GM10248 (cell line): ENCODE data around the gene DAD1.

ENCODE experiments used
- CTCF ChIA-PET: fragments of 300-600 bp; sonication (Branson Sonifier 250); formaldehyde crosslinking; extraction: SDS; loops from one replicate; lab custom pipeline; 2021; ENCODE audit warnings: antibody characterized with exemption; lab: Yijun Ruan, JAX
- POLR2A ChIA-PET: fragments of 350-650 bp; sonication (Branson Sonifier 250); formaldehyde crosslinking; extraction: SDS; loops from one replicate; lab custom pipeline; 2020; ENCODE audit warnings: antibody characterized with exemption; lab: Yijun Ruan, JAX
- DNase-seq: peaks from one replicate; pipeline ENCODE4 v3.0.0; 2012; ENCODE audit errors: extremely low spot score
- TF ChIP-seq, protein P1 (sequence below): IDR thresholded peaks from 2 replicates; pipeline ENCODE4 v1.5.1; 2012; ENCODE audit warnings: mild to moderate bottlenecking, low read depth; ENCODE audit errors: extremely low read depth, missing control alignments, control extremely low read depth

The DAD1 gene

DNA sequence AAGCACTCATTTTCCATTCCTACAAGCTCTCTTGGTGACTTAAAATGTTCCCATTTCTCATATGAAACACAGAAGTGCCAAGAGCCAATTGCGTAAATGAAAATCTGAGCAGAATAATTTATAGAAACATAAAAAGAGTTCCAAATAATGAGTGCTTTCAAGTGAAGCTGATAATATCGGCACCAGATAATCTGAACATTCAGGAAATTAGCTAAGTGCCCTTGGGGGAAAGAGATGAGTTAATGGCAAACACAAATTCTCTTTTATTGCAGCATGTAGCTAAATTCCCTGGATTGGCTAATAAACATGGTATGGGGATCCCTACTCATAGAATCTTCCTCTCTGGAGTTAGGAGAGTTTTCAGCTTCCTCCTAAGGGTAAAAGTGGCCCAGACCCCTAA, 46.7 kb downstream of the DAD1 start:
- POLR2A ChIA-PET, result no interaction called here
- CTCF ChIA-PET, result interaction anchor here (0.8 to 3.6 kb wide), 10 partner anchors 9 to 222 kb away, joined by 3 to 23 read pairs (median 4); no protein-coding TSS in a partner anchor
- TF ChIP-seq, protein P1, sequence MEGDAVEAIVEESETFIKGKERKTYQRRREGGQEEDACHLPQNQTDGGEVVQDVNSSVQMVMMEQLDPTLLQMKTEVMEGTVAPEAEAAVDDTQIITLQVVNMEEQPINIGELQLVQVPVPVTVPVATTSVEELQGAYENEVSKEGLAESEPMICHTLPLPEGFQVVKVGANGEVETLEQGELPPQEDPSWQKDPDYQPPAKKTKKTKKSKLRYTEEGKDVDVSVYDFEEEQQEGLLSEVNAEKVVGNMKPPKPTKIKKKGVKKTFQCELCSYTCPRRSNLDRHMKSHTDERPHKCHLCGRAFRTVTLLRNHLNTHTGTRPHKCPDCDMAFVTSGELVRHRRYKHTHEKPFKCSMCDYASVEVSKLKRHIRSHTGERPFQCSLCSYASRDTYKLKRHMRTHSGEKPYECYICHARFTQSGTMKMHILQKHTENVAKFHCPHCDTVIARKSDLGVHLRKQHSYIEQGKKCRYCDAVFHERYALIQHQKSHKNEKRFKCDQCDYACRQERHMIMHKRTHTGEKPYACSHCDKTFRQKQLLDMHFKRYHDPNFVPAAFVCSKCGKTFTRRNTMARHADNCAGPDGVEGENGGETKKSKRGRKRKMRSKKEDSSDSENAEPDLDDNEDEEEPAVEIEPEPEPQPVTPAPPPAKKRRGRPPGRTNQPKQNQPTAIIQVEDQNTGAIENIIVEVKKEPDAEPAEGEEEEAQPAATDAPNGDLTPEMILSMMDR, result no peak
- DNase-seq, result no peak

DNA sequence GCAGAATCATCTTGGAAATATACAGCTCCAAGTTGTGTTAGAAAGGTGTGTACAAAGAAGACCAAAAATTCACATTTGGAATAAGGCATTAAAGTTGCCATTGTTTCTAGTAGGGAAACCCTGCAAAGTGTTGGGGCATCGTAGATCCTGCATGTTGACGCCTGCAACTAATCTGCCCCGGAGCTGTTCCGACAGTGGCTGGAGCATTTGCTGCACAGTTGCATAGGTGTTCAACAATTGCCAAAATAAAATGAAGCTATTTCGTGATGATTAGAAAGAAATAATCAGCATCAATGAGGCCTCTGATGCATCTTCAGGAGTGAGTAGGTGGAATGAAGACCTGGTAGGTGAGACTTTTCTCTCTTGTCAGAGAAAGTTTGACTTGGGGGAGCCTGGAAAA, 47.3 kb downstream of the DAD1 start:
- TF ChIP-seq, protein P1, result no peak
- CTCF ChIA-PET, result interaction anchor here (0.7 to 3.6 kb wide), 11 partner anchors 8 to 153 kb away, joined by 3 to 23 read pairs (median 4); no protein-coding TSS in a partner anchor
- no peak for DNase-seq
- POLR2A ChIA-PET, result no interaction called here

DNA sequence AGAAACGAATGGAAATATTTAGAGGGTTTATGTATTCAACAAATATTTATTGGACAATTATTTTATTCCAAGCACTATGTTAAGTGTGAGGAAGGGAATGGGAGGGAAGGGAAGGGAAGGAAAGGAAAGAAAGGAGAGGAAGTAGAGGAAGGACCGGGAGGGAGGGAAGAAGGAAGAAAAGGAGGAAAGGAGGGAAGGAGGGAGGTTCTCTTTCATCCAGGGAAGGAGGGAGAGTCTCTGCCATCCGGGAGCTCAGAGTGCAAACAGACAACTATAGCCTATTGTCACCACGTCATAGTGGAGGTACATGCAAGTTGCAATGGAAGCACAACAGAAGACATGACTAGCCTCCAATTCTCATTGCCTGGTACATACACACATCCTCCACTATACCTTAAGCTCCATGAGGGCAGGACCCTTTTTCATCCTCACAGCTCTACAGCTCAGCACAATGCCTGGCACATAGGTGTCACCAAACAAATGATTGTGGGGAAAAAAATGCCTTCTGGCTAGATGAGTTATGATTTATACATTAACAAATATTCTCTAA, 48.1 kb downstream of the DAD1 start:
- TF ChIP-seq, protein P1, result no peak
- ChIA-PET CTCF (interaction anchor here (1.2 to 3.6 kb wide), 5 partner anchors 10 to 49 kb away, joined by 3 to 23 read pairs (median 8); no protein-coding TSS in a partner anchor), POLR2A (no interaction called here)
- no peak for DNase-seq

DNA sequence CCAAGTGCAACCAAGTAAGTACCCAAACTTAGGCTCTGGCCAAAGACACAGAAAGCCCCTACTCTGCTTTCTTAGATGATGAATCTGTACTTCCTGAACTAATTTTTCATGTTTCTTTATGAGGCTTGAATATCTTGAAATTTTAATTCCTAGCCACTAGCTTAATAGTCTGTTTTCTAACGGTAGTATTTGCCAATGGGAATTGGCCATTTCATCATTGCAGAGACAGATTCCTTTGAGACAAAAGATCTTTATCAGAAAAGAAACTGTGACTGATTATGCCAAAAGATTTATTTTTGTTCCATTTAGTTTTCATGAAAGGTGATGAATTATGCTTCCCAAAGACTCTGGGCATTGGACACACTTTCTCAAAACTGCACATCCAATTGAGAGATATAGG, 48.7 kb downstream of the DAD1 start:
- ChIA-PET POLR2A (no interaction called here), CTCF (interaction anchor here (1.5 to 3.4 kb wide), 2 partner anchors 14 to 16 kb away, joined by 3 to 30 read pairs; no protein-coding TSS in a partner anchor)
- TF ChIP-seq, protein P1, result no peak
- no peak for DNase-seq

DNA sequence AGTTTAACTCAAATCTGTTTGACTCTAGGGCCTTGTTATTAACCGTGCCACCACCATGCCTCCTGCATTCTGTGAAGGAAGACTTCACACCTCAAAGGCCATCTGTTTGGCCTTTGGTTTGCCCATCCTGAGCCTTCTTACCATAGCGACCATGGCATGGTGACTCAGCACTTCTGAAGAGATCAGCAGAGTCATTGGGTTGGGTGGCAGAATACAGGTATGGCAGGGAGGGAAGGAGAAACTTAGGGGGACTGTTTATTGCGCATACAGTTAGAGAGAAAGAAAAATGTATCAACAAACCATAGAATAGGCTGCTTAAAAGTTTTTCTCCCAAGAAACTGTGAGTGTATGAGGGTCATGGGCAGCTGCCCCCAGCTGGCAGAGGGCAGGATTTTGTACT, 49.2 kb downstream of the DAD1 start:
- no peak for DNase-seq
- POLR2A ChIA-PET, result no interaction called here
- CTCF ChIA-PET, result interaction anchor here (1.0 to 3.4 kb wide), 6 partner anchors 9 to 30 kb away, joined by 3 to 30 read pairs (median 4); no protein-coding TSS in a partner anchor
- TF ChIP-seq, protein P1, result no peak

DNA sequence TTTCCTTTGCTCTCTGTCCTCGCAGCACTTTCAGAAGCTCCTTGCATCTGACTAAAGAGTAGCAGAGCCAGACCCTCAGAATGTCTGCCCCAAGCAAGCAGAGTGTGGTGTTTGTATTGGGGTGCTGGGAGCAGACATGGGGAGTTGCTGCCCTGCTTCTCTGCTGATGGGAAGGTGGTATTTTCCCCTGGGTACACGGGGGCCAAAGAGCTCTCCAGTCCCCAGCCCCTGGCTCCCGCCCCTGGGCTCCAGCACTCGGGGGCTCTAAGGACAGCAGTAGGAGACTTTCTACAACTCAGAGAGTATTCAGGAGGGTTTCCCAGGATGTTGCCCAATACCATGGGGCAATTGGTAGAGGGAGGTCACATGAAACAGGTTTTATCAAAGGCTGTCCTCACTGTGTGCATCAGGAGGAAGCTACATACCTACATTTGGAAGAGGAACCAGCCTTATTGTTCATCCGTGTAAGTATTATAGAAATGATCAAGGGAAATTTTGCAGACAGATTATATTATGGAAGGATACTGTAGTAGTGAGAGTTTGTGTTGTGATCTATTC, 50.3 kb downstream of the DAD1 start:
- POLR2A ChIA-PET, result interaction anchor here (1.9 kb wide), 1 partner anchor 11 kb away, joined by 6 read pairs; no protein-coding TSS in a partner anchor
- TF ChIP-seq, protein P1, result no peak
- no peak for DNase-seq
- CTCF ChIA-PET, result interaction anchor here (1.0 to 3.4 kb wide), 10 partner anchors 8 to 61 kb away, joined by 3 to 30 read pairs (median 4); no protein-coding TSS in a partner anchor
